Nephron (organoid): Measurements from ENCODE around the gene DOCK10.

Experiments
- H3K27ac Mint-ChIP-seq, 3 experiments: 2 replicates each; pipeline ENCODE4 v1.8.0; 2020; ENCODE audit warnings: mixed read lengths in 3 of 3, mild to moderate bottlenecking in 2 of 3, moderate library complexity in 1 of 3
- H3K27me3 Mint-ChIP-seq: 2 replicates; pipeline ENCODE4 v1.8.0; 2021; ENCODE audit warnings: low read depth, mild to moderate bottlenecking, moderate library complexity, mixed read lengths
- H3K36me3 Mint-ChIP-seq: 2 replicates; pipeline ENCODE4 v1.8.0; 2020; ENCODE audit warnings: low read depth, mixed read lengths
- H3K4me1 Mint-ChIP-seq: 2 replicates; pipeline ENCODE4 v1.8.0; 2020; ENCODE audit warnings: mixed read lengths
- H3K4me3 Mint-ChIP-seq, 3 experiments: 2 replicates each; pipeline ENCODE4 v1.8.0; 2020; ENCODE audit warnings: mild to moderate bottlenecking in 3 of 3, mixed read lengths in 3 of 3, moderate library complexity in 2 of 3
- H3K9me3 Mint-ChIP-seq: 2 replicates; pipeline ENCODE4 v1.8.0; 2020; ENCODE audit warnings: mixed read lengths
- TF ChIP-seq, protein P1 (sequence below), 3 experiments: fragments of 200-600 bp; sonication (generic); IDR thresholded peaks; one replicate each; pipeline ENCODE4 v1.5.0; 2021; ENCODE audit warnings: antibody characterized with exemption in 3 of 3; ENCODE audit not compliant: unreplicated experiment in 3 of 3

DOCK10 gene

DNA sequence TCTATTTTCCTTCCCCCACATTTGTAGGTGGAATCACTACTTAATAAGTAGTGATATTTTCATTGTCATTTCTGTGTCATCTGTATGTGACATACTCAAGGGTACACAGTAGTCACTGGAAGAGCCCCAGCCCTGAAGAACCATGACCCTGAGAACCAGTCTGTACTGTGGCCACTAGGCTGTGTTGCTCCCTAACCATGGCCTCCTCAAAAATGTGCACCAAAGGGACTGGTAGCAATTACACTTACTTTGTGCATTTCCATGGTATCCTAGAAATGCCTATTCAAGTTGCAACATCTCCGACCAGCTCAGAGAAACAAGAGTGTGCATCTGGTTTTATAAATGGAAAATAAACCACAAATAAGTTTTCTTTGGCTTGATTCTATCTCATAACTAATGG, 155.1 kb downstream of the DOCK10 start:
- Mint-ChIP-seq H3K27me3 (no peaks in the 10 kb centered on the region), H3K27ac (no peak overlapping the region), H3K36me3 (no peaks in the 10 kb centered on the region), H3K4me3 (no peak overlapping the region), H3K9me3 (no peaks in the 10 kb centered on the region), H3K4me1 (peaks cover 12% of the 10 kb centered on the region)
- TF ChIP-seq, protein P1, sequence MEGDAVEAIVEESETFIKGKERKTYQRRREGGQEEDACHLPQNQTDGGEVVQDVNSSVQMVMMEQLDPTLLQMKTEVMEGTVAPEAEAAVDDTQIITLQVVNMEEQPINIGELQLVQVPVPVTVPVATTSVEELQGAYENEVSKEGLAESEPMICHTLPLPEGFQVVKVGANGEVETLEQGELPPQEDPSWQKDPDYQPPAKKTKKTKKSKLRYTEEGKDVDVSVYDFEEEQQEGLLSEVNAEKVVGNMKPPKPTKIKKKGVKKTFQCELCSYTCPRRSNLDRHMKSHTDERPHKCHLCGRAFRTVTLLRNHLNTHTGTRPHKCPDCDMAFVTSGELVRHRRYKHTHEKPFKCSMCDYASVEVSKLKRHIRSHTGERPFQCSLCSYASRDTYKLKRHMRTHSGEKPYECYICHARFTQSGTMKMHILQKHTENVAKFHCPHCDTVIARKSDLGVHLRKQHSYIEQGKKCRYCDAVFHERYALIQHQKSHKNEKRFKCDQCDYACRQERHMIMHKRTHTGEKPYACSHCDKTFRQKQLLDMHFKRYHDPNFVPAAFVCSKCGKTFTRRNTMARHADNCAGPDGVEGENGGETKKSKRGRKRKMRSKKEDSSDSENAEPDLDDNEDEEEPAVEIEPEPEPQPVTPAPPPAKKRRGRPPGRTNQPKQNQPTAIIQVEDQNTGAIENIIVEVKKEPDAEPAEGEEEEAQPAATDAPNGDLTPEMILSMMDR (IDR thresholded peaks at IDR 0.05; ENCODE audit: unreplicated experiment in 3 of 3) = no peak

DNA sequence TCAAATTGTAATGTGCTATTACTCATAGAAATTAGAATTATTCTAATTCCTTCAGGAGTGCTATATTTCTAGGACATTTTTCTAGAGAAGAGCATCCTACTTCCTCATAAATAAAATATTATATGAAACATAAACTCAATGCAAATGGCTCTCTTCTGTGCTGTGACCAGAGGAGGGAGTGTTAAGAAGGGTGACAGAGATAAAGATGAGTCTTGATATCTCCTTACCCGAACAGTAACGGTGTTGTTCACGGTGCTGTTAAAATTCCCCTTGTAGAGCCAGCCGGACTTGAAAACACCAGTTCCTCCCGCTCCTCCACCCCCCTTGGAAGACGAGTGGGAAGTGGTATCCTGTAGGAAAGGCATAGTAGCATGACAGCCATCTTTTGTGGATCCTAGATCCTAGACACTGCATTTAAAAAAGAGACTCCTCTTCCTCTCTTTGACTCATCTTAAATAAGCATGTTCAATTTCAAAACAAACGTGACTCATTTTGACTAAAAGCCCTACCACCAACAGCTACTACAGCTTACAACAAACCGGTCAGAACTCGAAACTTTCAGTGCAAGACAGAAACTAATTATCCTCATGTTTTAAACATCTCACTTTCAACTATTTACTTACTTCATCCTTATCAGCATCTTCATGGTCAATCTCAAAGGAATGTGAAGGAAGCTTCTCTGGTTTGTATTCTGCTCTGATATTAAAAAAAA, 156.3 kb downstream of the DOCK10 start:
- no peaks in the 10 kb centered on the region for H3K9me3 Mint-ChIP-seq
- TF ChIP-seq, protein P1 (IDR thresholded peaks at IDR 0.05; ENCODE audit: unreplicated experiment in 3 of 3) = no peak
- H3K36me3 Mint-ChIP-seq = no peaks in the 10 kb centered on the region
- H3K27me3 Mint-ChIP-seq = no peaks in the 10 kb centered on the region
- peaks cover 12% of the 10 kb centered on the region for H3K4me1 Mint-ChIP-seq
- H3K27ac Mint-ChIP-seq = peak overlapping the region in 1 of 3 experiments; percentile 10
- H3K4me3 Mint-ChIP-seq = no peak overlapping the region

DNA sequence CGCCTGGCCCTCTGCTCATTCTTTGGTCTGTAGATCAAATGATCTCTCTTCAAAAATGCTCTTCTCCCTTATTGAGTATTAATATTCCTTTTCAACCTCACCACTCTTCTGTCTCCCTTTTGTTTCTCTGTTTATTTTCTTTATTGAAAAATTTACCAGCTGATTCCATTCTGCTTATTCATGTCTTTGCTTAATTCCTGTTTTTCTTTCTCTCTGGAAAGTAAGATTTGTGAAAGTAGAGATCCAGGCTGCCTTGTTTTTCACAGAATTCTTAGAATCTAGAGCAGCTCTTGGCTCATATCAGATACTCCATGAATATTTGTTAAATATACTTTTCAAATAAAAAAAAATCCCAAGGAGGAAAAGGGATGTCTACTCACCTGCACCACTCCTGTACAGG, 157.0 kb downstream of the DOCK10 start:
- TF ChIP-seq, protein P1 (IDR thresholded peaks at IDR 0.05; ENCODE audit: unreplicated experiment in 3 of 3) = no peak
- H3K36me3 Mint-ChIP-seq = no peaks in the 10 kb centered on the region
- no peak overlapping the region for H3K4me3 Mint-ChIP-seq
- H3K27me3 Mint-ChIP-seq = no peaks in the 10 kb centered on the region
- H3K27ac Mint-ChIP-seq = peak overlapping the region in 1 of 3 experiments; percentile 50
- peaks cover 12% of the 10 kb centered on the region for H3K4me1 Mint-ChIP-seq
- no peaks in the 10 kb centered on the region for H3K9me3 Mint-ChIP-seq

DNA sequence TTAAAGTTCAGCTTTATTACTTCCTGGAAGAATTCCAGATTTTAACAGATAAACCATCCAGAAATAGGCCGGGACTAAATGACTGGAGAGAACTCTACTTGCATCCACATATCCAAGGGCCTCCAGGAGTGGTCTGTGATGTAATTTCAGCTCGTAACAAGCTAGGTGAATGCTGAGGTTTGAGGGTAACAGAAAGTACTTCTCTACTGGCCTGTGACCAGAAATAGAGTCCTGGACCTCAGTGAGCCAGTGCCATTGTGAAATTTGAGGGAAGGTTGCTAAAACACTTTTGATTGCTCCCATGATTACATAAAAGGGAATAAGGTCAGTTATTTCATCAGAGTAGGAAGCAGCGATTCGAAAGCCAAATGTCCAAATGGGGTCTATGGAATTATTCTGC, 158.1 kb downstream of the DOCK10 start:
- no peaks in the 10 kb centered on the region for H3K9me3 Mint-ChIP-seq
- H3K4me1 Mint-ChIP-seq = peaks cover 12% of the 10 kb centered on the region
- no peak overlapping the region for H3K4me3 Mint-ChIP-seq
- peak overlapping the region; percentile 10 to 73 (median 73) for H3K27ac Mint-ChIP-seq
- H3K27me3 Mint-ChIP-seq = no peaks in the 10 kb centered on the region
- no peaks in the 10 kb centered on the region for H3K36me3 Mint-ChIP-seq
- TF ChIP-seq, protein P1 (IDR thresholded peaks at IDR 0.05; ENCODE audit: unreplicated experiment in 3 of 3) = no peak

DNA sequence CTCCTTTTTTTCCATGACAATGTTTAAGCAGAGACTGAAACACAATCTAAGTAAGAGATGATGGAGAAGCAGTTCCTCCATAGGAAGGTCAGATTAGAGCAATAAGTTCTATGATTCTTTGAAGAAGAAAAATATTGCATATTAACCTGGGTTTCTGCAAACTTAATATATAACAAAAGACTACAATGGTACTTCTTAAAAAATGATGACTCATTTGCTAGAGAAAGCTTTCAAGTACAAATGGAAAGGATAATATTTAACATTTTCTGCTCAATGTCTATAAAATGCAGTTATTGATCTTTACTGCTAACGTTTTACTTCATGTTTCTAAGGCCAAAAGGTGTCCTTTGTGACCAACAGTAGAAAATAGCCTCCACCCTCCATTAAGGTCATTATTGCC, 158.6 kb downstream of the DOCK10 start:
- no peaks in the 10 kb centered on the region for H3K27me3 Mint-ChIP-seq
- TF ChIP-seq, protein P1 (IDR thresholded peaks at IDR 0.05; ENCODE audit: unreplicated experiment in 3 of 3) = no peak
- no peak overlapping the region for H3K4me3 Mint-ChIP-seq
- peak overlapping the region; percentile 10 to 73 (median 73) for H3K27ac Mint-ChIP-seq
- H3K4me1 Mint-ChIP-seq = peaks cover 12% of the 10 kb centered on the region
- no peaks in the 10 kb centered on the region for H3K9me3 Mint-ChIP-seq
- H3K36me3 Mint-ChIP-seq = no peaks in the 10 kb centered on the region

DNA sequence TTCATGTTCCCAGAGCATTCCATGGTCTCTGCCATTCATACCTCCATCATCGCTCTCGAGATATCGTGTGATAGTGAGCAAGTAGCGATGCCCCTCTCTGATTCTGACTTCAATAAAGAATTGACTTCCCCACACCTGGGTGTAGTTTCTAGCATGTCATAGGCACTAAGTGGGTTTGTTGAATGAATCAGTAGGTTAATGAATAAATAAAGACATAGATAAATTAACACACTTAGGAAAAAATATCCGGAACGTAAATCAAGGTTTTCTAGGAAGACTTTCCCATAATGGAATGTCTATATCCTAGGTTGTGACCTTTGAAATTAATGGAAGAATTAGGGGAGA, 159.1 kb downstream of the DOCK10 start:
- Mint-ChIP-seq H3K27me3 (no peaks in the 10 kb centered on the region), H3K36me3 (no peaks in the 10 kb centered on the region), H3K9me3 (no peaks in the 10 kb centered on the region), H3K4me3 (no peak overlapping the region), H3K4me1 (peaks cover 12% of the 10 kb centered on the region), H3K27ac (peak overlapping the region in 1 of 3 experiments; percentile 69)
- TF ChIP-seq, protein P1 (IDR thresholded peaks at IDR 0.05; ENCODE audit: unreplicated experiment in 3 of 3) = no peak
